OCI-LY1 (cell line): ENCODE data around the gene CRAT.

ENCODE experiments used
- EZH2 ChIP-seq: fragments of 200-600 bp; sonication (generic), shearing (Covaris generic); IDR thresholded peaks from 2 replicates; pipeline ENCODE4 v1.8.0; 2017; ENCODE audit warnings: borderline replicate concordance, mixed run types, mild to moderate bottlenecking, antibody characterized with exemption, low read length, moderate library complexity, mixed read lengths
- TF ChIP-seq, protein P1 (sequence below): fragments of 200-600 bp; sonication (generic), shearing (Covaris generic); IDR thresholded peaks from 2 replicates; pipeline ENCODE4 v1.5.1; 2017; ENCODE audit warnings: mild to moderate bottlenecking, antibody characterized with exemption, low read length, moderate library complexity, mixed read lengths

DNA sequence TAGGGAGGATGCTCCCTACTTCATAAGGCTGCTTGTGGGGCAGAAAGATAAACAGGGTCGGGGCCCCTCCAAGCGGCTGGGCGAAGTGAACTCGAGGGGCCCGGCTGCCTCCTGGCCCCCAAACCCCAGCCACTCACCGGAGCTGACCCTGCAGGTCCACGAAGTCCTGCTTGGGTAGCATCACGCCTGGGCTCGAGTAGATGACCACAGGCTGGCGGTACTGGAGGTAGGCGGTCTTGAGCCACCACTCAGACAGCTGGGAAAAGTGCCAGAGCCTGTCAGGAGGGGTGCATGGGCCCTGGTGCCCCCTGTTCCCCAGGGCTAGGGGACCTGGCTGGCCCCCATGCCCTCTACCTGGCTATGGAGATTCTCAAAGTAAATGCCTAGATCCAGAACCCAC is 6.5 kb downstream of the CRAT start:
- TF ChIP-seq, protein P1, sequence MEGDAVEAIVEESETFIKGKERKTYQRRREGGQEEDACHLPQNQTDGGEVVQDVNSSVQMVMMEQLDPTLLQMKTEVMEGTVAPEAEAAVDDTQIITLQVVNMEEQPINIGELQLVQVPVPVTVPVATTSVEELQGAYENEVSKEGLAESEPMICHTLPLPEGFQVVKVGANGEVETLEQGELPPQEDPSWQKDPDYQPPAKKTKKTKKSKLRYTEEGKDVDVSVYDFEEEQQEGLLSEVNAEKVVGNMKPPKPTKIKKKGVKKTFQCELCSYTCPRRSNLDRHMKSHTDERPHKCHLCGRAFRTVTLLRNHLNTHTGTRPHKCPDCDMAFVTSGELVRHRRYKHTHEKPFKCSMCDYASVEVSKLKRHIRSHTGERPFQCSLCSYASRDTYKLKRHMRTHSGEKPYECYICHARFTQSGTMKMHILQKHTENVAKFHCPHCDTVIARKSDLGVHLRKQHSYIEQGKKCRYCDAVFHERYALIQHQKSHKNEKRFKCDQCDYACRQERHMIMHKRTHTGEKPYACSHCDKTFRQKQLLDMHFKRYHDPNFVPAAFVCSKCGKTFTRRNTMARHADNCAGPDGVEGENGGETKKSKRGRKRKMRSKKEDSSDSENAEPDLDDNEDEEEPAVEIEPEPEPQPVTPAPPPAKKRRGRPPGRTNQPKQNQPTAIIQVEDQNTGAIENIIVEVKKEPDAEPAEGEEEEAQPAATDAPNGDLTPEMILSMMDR = no peak
- no peak for TF ChIP-seq EZH2
